Measurements from ENCODE around the gene PDZRN4. TPM values are rescaled to one million over a fixed set of nuclear protein-coding genes. Genes with fewer than 3 reads are reported as not detected.
A peak's percentile ranks its signal among the peaks of the same experiment; 100 is the strongest.

The PDZRN4 gene
- total RNA-seq, 1 experiment from 2014 or later, result not detected

DNA sequence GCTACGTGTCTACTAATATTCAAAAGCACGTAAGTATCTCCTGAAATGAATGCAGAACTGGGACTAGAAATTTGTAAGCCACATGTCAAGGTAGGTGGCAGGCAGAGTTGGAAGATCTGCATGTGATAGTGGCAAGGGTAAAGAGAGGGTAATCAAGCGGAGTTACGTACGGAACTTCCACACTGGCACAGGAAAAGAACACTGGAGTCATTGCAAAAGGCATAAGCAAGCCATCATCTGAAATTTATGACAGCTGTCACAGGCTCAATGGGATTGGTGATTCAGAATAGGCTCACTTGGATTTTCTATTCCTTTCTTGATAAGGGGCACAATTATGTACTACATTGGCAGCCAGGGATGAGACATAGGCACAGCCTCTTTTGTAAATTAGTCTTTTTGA lies 245.3 kb downstream of the PDZRN4 start:
- DNase-seq (ENCODE audit: low spot score), result no peak
- in situ Hi-C loops (cut with HindIII; ENCODE audit: low sequenced_read_pairs), result no loop called here

- DNase-seq (ENCODE audit: low spot score), result no peak
- in situ Hi-C loops (cut with HindIII; ENCODE audit: low sequenced_read_pairs), result no loop called here
These were observed 248.0 kb downstream of the PDZRN4 start for GRCh38 chr12:41436076-41436475.

DNA sequence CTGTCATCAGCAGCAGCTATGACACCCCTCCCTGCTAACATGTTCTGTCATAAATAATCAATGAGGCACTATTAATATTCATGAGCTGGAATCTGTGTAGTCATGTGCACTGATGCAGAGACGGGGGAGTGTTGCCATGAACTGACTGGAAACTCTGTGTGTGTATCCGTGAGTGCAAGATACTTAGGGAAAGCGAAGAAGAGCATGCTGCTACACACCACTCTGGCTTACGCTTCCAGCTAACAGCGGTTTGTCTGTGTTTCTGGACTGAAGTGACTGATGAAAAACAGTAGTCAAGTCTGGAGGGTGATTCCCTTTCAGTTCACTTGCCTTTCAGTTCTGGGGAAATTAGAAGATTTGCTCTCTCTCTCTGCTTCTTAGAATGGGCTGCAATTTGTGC lies 249.4 kb downstream of the PDZRN4 start:
- peak; percentile 19 for DNase-seq (ENCODE audit: low spot score)
- in situ Hi-C loops (cut with HindIII; ENCODE audit: low sequenced_read_pairs), result no loop called here

DNA sequence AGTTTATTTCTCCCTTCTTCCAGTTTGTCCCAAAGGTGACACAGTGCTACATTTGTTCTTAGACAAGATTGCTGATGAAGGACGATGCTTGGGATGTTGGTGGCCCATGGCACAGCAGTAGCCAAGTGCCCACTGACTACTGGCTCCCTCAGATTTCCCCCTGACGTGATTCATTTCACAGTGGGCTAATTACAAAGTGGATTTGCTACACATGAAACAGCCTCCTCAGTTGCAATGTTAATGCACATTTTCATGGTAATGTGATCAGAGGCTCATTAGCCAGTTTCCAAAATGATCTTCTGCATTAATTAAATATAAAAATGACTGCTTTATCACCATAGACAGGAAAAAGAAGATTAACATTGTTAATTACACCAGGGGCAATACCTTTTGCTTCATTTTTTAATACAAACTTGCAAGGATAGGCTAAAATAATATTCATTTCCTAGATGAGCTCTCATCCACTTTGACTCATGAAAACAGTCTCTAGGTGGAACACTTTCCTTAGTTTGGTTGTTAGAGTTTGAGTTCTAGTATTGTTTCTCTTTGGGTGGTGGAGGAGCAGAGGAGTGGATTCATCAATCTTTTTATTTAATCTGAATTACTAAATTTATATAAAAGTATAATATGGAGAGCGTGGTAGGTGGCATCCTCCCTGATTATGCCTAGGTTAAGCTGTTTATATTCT lies 250.9 kb downstream of the PDZRN4 start:
- no peak for DNase-seq (ENCODE audit: low spot score)
- in situ Hi-C loops (cut with HindIII; ENCODE audit: low sequenced_read_pairs), result no loop called here

DNA sequence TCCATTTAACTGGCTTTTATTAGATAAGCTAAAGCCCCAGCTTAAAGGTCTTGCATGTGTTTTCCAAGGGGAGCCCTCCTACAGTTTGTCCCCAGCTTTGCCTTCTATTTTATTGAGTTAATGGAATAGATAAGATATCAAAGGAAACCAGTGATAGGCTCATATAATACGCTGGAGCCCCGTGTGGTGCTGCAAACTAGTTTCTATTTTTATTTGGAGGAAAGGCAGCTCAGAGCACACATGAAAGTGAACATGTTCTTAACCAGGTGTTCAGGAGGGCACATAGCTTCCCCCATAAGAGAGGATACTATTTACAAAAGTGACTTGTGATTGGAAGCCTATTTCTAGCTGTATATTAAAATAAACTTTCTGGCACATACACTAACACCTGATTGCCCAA lies 251.7 kb downstream of the PDZRN4 start:
- in situ Hi-C loops (cut with HindIII; ENCODE audit: low sequenced_read_pairs), result no loop called here
- DNase-seq (ENCODE audit: low spot score), result no peak

GRCh38 chr12:41441180-41441579 lies 253.1 kb downstream of the PDZRN4 start:
- DNase-seq (ENCODE audit: low spot score), result no peak
- in situ Hi-C loops (cut with HindIII; ENCODE audit: low sequenced_read_pairs), result no loop called here

GRCh38 chr12:41442896-41443295 lies 254.8 kb downstream of the PDZRN4 start:
- DNase-seq (ENCODE audit: low spot score), result no peak
- in situ Hi-C loops (cut with HindIII; ENCODE audit: low sequenced_read_pairs), result no loop called here

- DNase-seq (ENCODE audit: low spot score), result no peak
- in situ Hi-C loops (cut with HindIII; ENCODE audit: low sequenced_read_pairs), result no loop called here
These were observed 255.6 kb downstream of the PDZRN4 start for GRCh38 chr12:41443690-41444089.

DNA sequence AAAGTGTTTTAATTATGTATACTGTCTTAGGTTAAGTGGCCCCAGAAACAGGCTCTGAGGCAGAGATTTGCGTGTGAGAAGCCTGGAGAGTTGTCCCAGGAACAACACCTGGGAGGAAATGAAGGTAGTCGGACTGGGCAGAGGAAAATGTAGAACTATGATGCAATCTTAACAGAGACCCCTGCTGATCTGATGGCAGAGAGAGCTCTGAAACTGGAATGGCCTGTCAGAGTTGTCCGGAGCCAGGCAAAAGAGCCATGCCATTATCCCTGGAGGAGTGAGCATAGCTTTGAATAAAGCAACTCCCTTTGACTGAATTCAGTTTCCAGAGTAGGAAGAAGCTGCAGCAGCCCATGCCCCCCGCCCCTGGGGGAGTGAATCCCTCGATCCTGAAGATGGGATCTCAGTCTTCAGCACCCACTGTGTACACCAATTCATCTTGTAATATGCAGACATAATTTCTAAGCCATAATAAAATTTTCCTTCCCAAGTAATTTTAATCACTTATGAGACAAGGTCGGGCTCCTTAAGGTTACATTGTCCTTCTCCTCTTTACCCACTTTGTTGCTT lies 264.8 kb downstream of the PDZRN4 start:
- in situ Hi-C loops (cut with HindIII; ENCODE audit: low sequenced_read_pairs), result no loop called here
- DNase-seq (ENCODE audit: low spot score), result no peak

GRCh38 chr12:41453409-41453808 lies 265.3 kb downstream of the PDZRN4 start:
- no peak for DNase-seq (ENCODE audit: low spot score)
- in situ Hi-C loops (cut with HindIII; ENCODE audit: low sequenced_read_pairs), result no loop called here

- in situ Hi-C loops (cut with HindIII; ENCODE audit: low sequenced_read_pairs), result no loop called here
- DNase-seq (ENCODE audit: low spot score), result no peak
These were observed 271.2 kb downstream of the PDZRN4 start for GRCh38 chr12:41459111-41459905.

DNA sequence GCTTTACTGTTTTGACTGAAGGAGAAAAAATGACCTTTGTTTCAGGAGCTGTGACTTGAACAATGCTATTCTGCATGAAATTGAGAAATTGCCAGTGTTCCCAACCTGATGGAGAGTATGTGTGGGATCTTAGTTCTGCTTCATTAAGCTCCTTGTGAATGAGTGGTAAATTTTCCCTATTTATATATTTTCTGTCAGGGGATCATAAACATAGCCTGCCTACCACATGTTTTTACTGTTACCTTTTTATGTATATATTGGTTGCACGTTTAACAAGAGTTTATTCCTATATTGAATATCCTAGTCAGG lies 271.7 kb downstream of the PDZRN4 start:
- DNase-seq (ENCODE audit: low spot score), result no peak
- in situ Hi-C loops (cut with HindIII; ENCODE audit: low sequenced_read_pairs), result no loop called here

DNA sequence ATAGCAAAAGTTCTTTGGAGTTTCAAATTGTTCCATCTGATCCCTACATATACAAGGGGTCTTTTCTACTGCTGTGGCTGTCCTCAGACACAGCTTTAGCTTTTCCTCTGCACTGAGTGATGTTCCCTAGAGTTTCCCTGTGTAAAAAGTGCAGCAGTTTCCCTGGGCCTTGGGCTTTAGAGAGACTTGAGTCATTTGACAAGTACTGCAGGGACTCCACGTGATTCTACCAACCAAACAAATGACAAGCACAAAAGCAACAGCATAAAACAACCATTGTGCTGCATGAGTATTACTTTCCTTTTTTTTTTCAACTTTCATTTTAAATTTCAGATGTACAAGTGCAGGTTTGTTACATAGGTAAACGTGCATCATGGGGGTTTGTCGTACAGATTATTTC lies 272.8 kb downstream of the PDZRN4 start:
- DNase-seq (ENCODE audit: low spot score), result no peak
- in situ Hi-C loops (cut with HindIII; ENCODE audit: low sequenced_read_pairs), result no loop called here

GRCh38 chr12:41462312-41462711 lies 274.2 kb downstream of the PDZRN4 start:
- no peak for DNase-seq (ENCODE audit: low spot score)

GRCh38 chr12:41465526-41465925 lies 277.4 kb downstream of the PDZRN4 start:
- no peak for DNase-seq (ENCODE audit: low spot score)
- in situ Hi-C loops (cut with HindIII; ENCODE audit: low sequenced_read_pairs), result no loop called here

More at GRCh38 chr12:41462312-41462711, 274.2 kb downstream of the PDZRN4 start:
- in situ Hi-C loops (cut with HindIII; ENCODE audit: low sequenced_read_pairs), result no loop called here

- no peak for DNase-seq (ENCODE audit: low spot score)
These were observed 278.2 kb downstream of the PDZRN4 start for GRCh38 chr12:41466300-41466699.

GRCh38 chr12:41466802-41467201 lies 278.7 kb downstream of the PDZRN4 start:
- in situ Hi-C loops (cut with HindIII; ENCODE audit: low sequenced_read_pairs), result no loop called here
- DNase-seq (ENCODE audit: low spot score), result no peak

More at GRCh38 chr12:41466300-41466699, 278.2 kb downstream of the PDZRN4 start:
- in situ Hi-C loops (cut with HindIII; ENCODE audit: low sequenced_read_pairs), result no loop called here

DNA sequence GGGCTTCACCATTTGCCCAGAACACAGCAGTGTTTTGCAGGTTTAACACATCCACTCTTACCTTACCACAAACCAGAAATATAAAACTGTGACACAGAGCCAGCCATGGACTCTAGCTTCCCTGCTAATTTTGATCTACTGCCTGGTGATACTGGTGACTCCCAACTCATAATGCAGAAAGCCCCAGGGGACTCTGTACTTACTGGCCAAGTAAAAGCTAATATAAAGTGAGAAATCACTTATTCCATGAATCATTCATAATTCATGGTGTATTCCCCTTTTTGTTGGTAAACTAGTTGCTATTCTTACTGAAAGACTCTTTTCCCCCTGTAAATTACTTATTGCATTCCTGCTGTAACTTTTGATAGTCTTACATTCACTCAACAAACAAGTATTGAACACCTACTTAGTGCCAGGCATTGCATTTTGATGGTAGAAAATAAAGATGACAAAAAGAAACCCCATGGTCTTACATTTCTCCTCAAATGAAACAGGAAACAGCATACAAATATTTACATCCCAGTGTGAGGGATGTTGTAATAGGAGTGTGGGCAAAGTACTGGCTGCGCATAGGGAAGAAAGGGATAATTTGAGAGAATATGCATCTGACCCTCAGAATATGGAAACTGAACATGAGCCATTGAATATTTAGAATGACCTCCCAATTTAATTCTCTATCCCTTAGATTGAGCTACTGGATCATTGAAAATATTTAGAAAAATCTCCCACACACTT lies 279.6 kb downstream of the PDZRN4 start:
- in situ Hi-C loops (cut with HindIII; ENCODE audit: low sequenced_read_pairs), result no loop called here
- DNase-seq (ENCODE audit: low spot score), result no peak

DNA sequence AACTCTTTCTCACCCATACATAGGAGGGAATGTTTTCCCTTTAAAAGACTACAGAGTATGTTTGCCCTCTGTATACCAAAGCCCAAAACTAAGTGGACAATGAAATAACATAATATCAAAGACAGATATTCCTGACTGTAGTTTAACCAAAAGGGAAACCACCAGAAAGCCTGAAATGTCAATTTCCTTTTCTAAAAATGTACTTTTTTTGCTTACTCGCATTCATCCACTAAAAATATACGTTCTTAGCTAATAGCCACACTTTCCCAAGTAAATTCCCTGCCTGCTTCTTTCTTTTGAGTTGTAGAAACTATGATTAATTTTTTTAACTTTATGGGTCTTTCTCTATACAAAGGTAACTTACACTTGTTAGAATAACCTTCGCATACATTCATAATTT lies 280.2 kb downstream of the PDZRN4 start:
- DNase-seq (ENCODE audit: low spot score), result no peak
- in situ Hi-C loops (cut with HindIII; ENCODE audit: low sequenced_read_pairs), result no loop called here

GRCh38 chr12:41468756-41469155 lies 280.6 kb downstream of the PDZRN4 start:
- no peak for DNase-seq (ENCODE audit: low spot score)
- in situ Hi-C loops (cut with HindIII; ENCODE audit: low sequenced_read_pairs), result no loop called here
